ENCODE data around the gene CTSO.
"Not testable (repeated sequence)": the region's sequence is repeated elsewhere in the genome, so short reads cannot be mapped to it uniquely, and the experiment has no call there.

Gene CTSO

DNA sequence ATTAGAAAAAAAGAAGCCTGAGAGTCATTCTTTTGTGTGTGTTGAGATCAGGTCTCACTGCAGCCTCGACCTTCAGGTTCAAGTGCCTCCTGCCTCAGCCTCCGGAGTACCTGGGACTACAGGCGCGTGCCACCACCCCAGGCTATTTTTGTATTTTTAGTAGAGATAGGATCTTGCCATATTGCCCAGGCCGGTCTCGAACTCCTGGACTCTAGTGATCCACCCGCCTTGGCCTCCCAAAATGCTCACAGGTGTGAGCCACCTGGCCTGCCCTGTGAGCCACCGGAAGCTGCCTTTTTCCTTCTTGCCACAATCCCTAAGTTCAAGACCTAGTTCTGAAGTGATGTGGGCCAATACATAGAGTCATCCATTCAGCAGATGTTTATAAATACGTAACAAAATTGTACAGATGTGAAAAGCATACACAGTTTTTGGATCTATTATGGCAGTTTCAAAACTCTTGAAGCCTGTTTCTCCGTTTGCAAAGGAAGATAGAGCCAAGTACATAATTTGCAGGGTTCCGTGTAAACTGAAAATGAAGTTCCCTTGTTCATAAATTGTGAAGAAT is 536 bp upstream of the CTSO start:
- no peak for DNase-seq

DNA sequence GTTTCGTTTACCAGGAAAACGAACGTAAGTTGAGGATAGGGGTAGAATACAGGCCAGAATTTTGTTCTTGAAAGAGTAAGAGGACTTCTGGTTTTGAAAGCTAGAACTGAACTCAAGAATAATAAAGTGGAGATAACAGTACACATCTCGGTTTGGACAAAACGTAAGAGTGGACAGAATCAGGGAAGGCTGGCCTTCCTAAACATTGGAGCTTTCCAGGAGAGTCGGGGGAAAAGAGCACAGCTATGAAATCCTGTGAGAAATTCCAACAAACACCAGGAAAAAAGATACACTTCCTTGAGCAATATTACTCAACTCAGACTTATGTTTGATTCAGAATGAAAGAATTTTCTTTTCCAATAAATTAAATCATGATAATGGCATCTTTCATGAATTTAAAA is 1.2 kb downstream of the CTSO start:
- DNase-seq = no peak

DNA sequence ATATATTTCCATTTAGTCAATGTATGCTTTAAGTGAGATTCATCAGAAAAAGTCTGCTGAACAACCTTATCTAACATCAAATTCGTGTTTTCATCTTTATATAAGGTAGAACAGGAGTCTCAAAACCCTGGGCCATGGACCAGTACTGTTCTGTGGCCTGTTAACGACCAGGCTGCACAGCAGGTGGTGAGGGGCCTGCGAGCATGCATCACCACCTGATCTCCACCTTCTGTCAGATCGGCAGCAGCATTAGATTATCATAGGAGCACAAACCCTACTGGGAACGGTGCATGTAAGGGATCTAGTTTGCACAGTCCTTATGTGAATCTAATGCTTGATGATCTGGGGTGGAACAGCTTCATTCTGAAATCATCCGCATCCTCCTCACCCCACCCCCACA is 3.2 kb downstream of the CTSO start:
- no peak for DNase-seq

DNA sequence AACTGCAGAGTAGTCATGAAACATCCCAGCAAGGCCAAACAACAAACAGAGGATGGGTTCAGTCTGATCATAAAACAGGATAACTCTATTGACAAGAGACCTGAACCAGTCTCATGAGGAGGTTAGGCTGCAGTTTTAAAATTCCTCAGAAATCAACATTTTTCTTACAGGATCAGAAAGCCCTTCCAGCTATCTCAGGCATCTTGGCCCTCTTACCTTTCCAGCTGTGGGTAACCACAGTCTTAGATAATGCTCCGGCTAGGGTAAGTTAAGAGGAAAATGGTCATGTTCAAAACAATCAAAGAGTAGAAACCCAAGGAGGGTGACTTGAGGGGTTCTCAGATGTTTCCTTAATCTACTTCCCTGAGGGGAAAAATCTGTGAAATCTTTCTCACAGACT is 5.1 kb downstream of the CTSO start:
- DNase-seq = no peak

DNA sequence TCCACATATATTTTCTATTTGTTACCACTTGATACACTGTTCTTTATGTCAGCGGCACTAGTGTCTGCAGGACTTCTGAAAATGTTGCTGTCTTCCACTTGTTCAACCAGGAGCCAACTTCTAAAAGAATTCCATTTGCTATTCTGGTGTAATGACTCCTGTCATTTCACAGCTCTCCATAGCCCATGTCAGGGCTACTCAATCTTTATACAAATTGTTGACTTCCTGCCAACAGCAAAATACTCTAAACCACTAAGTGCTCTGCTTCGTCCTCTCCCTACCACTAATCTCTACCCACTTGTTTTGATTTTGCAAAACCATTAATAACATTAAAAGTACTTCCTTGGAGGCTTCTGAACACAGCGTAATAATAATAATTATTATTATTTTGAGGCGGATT is 7.2 kb downstream of the CTSO start:
- no peak for DNase-seq

DNA sequence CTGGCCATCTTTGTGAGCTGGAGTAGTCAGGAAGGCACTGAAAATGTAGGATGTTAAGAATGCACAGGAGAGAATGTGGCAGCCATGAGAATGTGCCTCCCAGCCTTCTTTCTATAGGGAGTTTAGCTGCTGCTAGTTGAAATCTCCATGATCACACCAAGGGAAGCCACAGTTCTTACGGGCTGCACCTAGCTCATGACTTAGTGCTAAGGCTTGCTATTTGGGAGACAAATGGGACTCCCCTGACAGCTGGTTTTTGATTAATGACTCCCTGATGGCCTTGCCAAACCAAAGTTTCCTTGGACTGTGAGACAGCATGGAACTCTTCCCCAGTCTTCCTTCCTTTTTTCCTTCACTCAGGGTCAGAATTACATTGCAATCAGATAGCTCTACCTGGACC is 9.2 kb downstream of the CTSO start:
- no peak for DNase-seq

DNA sequence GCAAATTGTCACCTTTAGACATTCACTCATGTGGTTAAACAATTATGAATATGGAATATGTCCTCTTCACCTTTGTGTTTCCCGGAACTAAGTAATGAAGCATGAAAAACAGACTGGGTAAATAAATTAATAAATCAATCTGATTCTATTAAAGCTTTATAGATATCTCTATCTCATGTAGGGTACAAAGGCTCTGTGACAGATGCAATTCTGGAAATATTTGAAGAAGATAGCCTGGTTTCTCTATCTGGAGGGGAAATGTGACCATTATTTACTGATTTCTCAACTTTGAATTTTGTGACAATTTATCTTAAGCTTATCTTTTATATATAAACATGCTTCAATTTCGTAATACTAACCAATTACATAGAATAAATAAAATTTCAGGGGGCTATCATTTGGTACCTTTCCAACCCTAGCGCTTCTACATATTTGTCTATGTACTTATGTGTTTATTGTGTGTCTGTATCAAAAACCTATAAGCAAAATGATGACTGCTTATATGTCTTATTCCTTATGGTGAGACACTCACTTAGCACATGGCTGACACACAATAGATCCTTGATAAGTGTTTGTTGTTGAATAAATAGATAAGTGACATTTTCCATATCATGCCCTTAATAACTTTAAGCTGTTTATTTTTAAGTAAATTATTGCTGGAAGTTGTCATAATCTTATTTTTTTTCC is 9.9 kb downstream of the CTSO start:
- no peak for DNase-seq

DNA sequence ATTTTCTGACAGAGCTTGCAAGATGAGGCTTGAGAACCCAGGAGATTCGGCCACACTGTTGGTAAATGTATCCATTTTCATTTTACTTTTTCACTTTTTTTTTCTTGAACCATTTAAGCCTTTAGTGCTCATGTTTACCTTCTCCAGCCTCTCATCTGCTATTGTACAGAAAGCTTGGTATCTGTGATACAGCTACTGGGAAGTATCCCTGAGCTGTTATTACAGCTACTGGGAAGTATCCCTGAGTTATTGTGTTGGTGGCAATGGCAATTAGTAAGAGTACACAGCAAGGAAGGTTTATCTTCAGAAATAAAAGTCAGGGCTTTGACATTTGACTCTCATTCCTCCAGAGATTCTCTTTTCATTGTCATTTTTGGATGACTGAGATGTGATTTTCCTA is 11.8 kb downstream of the CTSO start:
- no peak for DNase-seq

DNA sequence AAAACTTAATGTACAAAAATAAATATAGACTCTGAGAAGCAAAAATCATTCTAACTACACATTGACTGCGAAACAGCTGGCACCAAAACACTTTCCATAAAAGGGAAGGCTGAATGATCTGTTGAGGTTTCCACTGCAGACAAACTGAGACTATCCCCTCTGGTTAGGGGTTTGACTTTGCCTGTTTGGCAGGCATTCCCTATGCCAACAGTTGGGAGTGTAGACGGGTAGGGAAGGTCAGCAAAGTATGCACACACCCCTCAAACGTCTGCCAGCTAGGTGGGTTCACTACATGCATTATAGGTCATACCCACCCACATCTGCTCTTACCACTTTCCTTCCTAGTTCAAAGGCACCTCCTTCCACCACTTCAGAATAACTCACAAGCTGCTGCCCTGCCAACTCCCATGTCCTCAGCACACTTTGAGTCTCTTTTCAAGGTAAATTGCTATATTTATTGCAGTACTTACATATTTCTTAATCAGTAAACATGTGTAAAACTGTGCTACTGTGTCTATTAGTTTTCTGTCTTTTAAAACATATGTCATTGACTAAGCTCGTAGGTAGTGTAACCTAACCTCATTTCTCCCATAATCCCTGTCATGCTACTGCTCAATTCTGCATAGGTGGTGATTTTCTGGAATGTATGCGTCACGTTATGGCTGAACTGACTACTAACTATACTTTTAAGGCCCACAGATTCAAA is 12.4 kb downstream of the CTSO start:
- no peak for DNase-seq

DNA sequence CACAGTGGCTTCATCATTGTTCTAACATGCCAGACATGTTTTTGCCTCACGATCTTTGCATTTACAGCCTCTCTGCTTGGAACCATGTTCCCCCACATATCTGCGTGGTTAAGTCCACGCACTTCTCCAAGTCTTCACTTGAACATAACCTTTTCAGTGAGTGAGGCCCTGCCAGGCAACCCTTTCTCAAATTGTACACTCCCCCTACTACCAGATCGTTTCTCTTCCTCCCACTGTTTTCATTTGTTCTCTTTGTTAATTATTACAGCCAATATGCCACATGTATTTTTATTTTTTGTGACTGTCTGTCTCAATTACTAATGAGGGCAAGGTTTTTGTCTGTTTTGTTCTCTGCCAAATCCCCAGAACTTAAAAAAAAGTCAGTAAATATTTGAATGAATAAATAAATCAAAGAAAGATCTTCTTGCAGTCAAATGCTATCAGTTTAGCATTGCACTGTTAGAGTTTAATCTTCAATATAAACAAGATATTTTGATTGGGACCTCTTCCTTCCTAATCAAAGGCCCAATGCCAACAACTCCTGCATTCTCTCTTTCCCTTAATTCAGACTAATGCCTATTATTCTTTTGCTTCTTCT is 18.2 kb downstream of the CTSO start:
- DNase-seq = no peak

DNA sequence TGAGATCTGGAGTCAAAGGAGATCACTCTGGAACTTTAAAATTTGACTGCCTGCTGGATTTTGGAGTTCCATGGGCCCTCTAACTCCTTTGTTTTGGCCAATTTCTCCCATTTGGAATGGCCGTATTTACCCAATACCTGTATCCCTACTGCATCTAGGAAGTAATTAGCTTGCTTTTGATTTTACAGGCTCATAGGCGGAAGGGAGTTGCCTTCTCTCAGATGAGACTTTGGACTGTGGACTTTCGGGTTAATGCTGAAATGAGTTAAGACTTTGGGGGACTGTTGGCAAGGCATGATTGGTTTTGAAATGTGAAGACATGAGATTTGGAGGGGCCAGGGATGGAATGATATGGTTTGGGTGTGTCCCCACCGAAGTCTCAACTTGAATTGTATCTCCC is 19.0 kb downstream of the CTSO start:
- not testable (repeated sequence) for DNase-seq

DNA sequence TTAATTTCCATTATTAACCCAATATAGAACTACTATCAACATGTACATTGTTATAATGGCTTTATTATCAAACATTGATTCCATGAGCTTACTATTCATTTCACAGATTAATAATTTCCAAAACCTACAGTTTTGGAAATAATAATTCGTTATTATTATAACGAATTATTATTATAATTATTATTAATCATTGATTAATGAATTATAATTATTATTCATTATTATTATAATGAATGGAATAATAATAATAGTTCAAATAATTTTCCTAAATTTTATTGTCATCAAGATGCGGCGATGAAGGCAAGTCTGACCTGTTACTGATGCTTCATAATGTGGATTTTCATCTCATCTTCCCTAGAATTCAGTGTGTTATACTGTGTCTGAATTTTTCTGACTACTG is 22.0 kb downstream of the CTSO start:
- DNase-seq = no peak

DNA sequence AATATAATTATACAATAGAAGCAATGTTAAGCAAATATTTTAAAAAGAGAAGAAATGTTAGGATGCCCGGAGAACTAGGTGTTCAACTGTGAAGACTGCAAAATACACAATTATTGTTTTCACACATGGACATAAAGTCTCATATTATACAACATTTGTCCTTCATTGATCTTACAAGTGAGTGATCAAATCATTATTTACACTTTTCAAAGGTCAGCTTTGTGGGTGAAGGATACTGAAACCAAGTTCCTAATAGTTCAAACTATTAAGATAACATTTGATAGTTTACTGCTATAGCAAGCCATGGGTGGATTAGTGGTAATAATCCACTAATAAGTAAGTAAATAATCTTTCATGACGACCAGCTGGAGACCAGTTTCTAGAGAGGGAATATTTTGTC is 23.3 kb downstream of the CTSO start:
- no peak for DNase-seq

DNA sequence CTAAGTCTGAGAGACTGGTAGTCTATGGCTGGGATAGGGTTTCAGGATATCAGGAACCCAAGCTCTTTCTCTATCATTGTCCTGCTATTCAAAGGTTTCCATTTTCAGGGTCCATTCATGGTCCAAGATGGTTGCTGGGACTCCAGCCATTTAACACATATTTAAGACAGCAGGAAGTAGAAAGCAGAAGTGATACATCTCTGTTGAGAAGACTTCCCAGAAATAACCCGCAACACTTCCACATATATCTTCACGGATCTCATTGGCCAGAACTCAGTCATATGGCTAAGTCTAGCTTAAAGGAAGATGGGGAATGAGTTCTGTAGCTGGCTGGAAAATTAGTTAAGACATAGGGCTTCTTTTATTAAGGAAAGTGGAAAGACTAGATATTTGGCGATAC is 23.8 kb downstream of the CTSO start:
- no peak for DNase-seq

DNA sequence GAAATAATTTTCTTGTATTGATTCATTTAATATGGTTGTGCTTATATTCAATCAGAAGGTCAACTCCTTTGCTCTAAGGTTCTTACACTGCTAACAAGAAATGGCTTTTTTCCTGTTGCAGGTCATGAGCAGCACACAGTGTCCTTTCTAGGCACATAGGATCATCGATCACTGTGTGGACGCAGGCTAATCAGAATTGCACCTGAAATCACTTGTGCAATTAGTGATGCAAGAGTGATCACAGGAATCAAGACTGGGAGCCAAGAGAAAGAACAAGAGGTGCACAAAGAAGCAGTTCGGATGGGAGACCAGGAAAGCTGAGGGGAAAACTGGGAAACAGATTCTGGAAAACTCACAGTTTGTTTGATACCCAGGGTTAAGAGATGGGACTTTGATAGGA is 29.0 kb downstream of the CTSO start:
- no peak for DNase-seq

DNA sequence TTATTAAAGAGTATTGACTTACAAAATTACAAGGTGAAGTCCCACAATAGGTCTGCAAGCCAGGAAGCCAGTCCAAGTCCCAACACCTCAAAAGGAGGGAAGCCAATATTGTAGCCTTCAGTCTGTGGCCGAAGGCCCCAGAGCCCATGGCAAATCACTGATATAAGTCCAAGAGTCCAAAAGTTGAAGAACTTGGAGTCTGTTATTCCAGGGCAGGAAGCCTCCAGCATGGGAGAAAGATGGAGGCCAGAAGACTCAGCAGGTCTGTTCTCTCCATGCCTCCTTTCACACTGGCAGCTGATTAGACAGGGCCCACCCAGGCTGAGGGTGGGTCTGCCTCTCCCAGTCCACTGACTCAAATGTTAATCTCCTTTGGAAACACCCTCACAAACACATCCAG is 32.1 kb downstream of the CTSO start:
- DNase-seq = no peak

DNA sequence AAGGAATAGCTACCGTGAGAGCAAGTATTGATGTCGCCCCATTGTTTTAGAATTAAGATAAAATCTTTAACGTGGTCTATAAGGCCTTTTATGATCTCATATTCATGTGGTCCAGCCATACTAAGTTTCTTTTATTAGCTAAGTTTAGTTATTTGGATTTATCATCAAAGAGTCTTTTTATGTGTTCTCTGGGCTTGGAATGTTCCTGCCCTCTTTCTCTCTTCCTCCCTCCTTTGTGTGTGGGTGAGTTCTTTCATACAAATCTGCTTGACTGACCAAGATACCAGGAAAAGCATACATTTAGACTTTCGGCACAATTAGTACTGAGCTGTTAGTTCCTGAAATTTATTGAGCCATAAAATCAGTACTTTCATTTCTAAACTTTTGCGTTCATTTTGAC is 38.9 kb downstream of the CTSO start:
- DNase-seq = no peak

DNA sequence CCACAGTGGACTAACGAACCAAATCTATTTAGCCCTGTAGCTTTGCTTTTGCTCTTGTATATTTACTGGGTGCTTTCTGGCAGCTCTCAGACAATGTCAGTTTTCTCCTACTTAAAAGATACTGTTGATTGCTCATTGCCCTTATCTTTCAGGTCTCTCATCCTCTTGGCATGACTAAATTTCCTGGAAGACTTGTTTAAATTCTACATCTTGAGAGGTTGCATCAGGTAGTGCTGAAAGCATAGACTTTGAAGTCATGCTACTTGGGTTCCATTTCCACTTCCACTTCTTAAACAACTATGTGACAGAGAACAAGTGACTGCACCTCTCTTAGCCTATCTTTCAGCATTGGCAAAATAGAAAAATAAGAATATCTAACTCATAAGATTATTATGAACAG is 41.8 kb downstream of the CTSO start:
- no peak for DNase-seq

DNA sequence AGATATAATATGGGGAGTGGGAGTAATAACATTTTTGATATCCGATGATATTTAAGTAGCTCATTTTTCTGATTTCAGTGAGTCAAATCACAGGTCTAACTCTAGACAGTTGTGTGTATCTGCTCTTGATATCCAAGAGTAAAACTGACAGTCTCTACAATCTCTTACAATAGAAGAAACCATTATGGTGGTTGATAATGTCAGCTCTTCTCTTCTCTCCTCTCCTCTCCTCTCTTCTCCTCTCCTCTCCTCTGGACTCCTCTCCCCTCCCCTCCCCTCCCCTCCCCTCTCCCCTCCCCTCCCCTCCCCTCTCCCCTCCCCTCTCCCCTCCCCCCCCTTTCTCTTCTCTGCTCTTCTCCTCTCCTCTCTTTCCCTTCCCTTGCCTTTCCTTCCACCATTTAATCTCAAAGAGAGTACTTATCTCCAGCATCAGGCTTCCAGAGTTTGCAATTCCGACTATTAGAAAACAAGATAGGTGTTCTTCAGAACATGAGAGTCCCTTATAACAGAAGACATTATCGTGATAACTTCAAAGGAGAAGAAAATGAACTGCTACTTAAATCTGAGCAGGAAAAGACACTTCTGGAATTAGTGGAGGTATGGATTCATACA is 43.9 kb downstream of the CTSO start:
- no peak for DNase-seq

DNA sequence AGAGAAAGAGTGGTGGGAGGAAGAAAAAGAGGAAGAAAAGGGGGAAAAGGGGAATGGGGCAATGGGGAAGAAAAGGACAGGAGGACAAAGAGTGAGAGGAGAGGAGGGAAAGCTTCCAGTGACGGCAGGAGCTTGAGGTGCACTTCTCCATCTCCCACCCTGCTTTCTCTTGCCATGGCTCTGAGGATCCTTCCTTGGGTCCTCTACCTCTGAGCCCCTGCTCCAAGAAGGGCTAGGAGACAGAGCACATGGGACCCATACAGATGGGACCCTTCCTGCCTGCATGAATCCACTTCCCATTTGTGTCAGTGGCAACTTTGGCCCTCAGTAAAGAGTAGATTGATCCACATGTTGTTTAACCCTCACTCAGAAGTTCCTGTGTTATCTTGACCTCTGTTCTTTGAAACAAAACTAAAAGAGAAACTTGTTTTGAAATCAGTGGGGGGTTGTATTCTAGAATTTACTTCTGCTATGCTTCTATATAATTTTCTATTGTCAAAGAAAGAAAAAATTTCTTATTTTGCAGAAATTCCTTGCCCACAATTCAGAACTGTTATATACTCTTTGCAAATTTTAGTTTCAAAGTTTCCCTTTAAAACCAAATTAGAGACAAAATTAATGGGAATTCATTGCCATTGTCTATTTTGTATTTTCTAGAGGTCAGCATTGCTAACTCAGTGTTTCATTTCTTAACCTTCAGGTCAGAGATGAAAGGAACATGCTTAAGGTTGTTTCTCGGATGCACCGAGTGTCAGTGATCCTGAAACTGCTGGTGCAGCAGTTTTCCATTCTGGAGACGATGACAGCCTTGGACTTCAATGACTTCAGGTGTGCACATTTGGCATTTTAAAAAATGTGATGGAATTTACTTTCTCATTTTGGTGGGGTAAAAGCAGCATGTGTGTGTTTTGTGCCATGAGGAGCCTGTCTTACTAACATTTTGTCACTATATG is 45.2 kb downstream of the CTSO start:
- no peak for DNase-seq

DNA sequence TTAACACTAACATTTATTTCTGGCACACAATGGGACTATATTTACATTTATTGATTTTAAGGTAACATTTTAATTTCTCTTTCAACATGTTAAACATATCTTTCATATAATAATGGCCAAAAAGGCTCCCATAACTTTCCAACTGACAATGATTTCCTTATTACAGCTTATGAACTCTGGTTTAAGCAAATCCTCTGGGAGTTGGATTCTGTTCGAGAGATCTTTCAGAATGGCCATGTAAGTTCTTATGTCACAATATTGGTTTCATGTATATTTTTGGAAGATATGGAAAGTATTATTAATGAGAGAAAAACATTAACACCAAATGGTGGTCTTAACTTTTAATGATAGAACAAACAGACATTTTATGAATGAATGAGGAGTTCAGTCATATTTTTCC is 46.1 kb downstream of the CTSO start:
- no peak for DNase-seq

DNA sequence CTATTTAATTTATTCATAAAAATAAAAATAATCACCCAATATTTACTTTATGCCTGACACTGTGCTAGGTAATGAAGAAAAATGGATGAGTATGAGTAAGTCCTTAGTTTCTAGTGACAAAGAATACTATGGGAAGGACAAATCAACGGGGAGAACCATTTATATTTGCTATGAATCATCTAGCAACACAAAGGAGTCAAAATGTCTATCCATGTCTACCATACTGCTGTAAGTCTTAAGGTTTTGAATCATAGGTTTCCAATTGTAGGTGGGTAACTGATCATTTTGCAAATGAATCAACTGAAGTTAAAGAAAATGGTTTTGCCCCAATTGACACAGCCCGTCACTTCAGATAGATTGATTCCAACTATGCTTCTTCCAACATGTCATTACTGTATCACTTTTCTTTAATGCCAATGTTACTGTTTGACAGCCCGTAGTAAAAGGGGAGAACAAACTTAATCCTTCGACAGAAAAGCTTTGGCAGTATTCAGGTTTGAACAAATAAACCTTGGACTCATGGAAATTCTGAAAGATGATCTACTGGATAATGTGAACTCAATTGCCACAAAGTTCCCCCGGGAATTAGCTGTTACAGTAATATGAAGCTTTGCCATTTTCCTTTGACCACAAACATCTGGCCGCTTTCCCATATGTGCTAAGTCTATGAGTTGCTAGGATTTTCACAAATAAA is 47.0 kb downstream of the CTSO start:
- no peak for DNase-seq

All from T-helper 9 cell (primary cell).